Measurements from ENCODE around the gene CCDC34. TPM values are rescaled to one million over a fixed set of nuclear protein-coding genes. Genes with fewer than 3 reads are reported as not detected.

CCDC34 gene
- total and polyA plus RNA-seq, 7 donors, result 2.0 to 10.4 (median 4.3) TPM

DNA sequence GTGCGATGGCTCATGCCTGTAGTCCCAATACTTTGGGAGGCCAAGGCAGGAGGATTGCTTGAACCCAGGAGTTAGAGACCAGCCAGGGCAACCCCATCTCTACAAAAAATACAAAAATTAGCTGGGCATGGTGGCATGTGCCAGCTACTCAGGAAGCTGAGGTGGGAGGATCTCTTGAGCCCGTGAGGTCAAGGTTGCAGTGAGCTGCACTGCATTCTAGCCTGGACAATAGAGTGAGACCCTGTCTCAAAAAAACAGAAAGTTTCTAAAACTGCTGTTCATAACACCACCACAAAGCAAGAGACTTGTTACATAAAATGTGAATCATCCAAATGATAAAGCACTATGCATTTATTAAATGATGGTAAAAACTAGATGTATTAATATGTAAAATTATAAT, 40.2 kb upstream of the CCDC34 start:
- intact Hi-C loops (cut with DNase I), result no loop called here
- no peak for DNase-seq
- no peak overlapping the region for H3K27ac ChIP-seq
- no peaks in the 10 kb centered on the region for H3K36me3 ChIP-seq
- H3K4me1 ChIP-seq, result peaks cover 0 to 9% (median 0%) of the 10 kb centered on the region in 4 donors
- no peaks in the 10 kb centered on the region for H3K27me3 ChIP-seq
- H3K9me3 ChIP-seq, result no peaks in the 10 kb centered on the region
- no peak for TF ChIP-seq EP300 (IDR thresholded peaks at IDR 0.05)
- no peak for TF ChIP-seq POLR2AphosphoS5 (IDR thresholded peaks at IDR 0.05)
- TF ChIP-seq POLR2A (IDR thresholded peaks at IDR 0.05), result no peak
- TF ChIP-seq, protein P1, sequence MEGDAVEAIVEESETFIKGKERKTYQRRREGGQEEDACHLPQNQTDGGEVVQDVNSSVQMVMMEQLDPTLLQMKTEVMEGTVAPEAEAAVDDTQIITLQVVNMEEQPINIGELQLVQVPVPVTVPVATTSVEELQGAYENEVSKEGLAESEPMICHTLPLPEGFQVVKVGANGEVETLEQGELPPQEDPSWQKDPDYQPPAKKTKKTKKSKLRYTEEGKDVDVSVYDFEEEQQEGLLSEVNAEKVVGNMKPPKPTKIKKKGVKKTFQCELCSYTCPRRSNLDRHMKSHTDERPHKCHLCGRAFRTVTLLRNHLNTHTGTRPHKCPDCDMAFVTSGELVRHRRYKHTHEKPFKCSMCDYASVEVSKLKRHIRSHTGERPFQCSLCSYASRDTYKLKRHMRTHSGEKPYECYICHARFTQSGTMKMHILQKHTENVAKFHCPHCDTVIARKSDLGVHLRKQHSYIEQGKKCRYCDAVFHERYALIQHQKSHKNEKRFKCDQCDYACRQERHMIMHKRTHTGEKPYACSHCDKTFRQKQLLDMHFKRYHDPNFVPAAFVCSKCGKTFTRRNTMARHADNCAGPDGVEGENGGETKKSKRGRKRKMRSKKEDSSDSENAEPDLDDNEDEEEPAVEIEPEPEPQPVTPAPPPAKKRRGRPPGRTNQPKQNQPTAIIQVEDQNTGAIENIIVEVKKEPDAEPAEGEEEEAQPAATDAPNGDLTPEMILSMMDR (IDR thresholded peaks at IDR 0.05), result no peak
- no peak overlapping the region for H3K4me3 ChIP-seq
- WGBS, 2 donors, result 92% methylated on average over 2 of the region's 2 CpGs

DNA sequence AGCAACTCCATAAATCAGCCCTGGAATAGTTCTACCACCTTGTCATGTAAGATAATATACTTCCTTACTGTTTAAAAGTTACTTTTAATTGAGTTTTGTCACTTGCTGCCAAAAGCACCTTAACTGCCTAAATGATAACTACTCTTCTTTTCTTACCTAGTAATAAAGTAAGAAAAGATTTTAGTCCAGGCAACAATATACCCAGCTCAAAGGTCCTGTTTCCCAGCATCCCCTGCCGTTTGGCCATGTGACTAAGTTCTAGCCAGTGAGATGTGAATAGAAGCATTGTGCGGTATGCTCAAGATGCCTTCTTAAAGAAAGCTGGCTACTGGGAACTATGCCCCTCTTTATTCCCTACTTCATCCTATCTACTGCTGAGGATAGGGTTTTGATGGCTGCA, 39.4 kb upstream of the CCDC34 start:
- no peak for DNase-seq
- Histone ChIP-seq H3K27me3 (no peaks in the 10 kb centered on the region), H3K9me3 (no peaks in the 10 kb centered on the region), H3K4me1 (peaks cover 0 to 9% (median 0%) of the 10 kb centered on the region in 4 donors), H3K36me3 (no peaks in the 10 kb centered on the region), H3K4me3 (no peak overlapping the region), H3K27ac (no peak overlapping the region)
- WGBS, 2 donors, result 66 to 95% methylated on average over 2 of the region's 2 CpGs
- TF ChIP-seq, protein P1 (IDR thresholded peaks at IDR 0.05), result no peak
- TF ChIP-seq EP300 (IDR thresholded peaks at IDR 0.05) (no peak), POLR2A (IDR thresholded peaks at IDR 0.05) (no peak)
- intact Hi-C loops (cut with DNase I), result no loop called here

DNA sequence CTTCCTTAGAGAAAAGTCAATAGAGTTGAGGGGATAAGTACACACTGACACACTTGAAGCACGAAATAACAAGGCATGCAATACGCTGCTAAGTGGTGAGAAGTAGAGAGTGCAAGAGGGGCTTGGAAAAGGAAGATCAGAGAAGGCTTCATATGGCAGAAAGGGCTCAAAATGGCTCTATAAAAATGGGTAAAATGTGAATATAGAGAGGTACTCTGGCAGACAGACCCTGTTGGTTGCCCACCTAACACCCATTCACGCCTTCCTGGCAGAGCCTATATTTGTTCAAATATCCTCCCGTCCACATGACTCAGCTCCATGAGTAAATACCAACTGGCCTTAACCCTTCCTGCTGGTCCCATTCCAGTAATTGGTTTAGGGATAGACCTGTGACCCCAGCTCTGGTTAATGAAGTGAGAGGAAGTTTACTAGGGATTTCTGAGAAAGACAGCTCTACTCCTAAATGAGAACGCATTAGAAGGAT, 38.9 kb upstream of the CCDC34 start:
- WGBS, 2 donors, result 23 to 76% methylated on average over 5 of the region's 5 CpGs
- H3K27ac ChIP-seq, result no peak overlapping the region

DNA sequence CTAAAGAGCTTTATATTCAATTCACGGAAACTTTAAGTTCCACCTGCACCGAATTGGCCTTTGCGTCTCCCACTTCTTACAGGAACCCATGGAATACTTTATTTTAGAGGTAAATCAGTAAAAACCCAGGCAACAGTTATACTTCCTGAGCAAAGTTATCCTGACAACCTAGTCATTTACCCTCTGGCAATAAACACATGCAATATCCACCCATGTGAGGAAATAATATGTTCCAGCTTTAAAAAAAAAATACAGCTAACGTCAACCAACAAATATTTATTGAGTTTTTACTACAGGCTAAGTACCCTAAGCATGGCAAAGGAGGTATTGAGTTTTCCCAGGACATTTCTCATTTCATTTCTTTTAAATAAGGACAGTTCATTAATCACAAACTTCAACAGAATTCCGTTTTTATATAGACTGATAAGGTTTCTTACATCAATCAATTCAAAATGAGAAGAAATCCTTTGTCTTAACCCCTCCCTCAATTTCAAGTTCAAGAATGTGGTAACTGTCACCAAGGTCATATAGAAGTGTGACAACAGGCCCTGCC, 38.3 kb upstream of the CCDC34 start:
- Histone ChIP-seq H3K4me1 (peaks cover 0 to 17% (median 1%) of the 10 kb centered on the region in 4 donors), H3K4me3 (no peak overlapping the region), H3K36me3 (no peaks in the 10 kb centered on the region), H3K27me3 (no peaks in the 10 kb centered on the region), H3K27ac (no peak overlapping the region), H3K9me3 (no peaks in the 10 kb centered on the region)
- TF ChIP-seq POLR2AphosphoS5 (IDR thresholded peaks at IDR 0.05) (no peak), EP300 (IDR thresholded peaks at IDR 0.05) (no peak), POLR2A (IDR thresholded peaks at IDR 0.05) (no peak)
- TF ChIP-seq, protein P1 (IDR thresholded peaks at IDR 0.05), result no peak
- WGBS, 2 donors, result 53 to 75% methylated on average over 5 of the region's 5 CpGs
- DNase-seq, result no peak
- intact Hi-C loops (cut with DNase I), result no loop called here

More for the DNA sequence above, 38.9 kb upstream of the CCDC34 start:
- Histone ChIP-seq H3K36me3 (no peaks in the 10 kb centered on the region), H3K4me1 (peaks cover 0 to 12% (median 0%) of the 10 kb centered on the region in 4 donors), H3K27me3 (no peaks in the 10 kb centered on the region), H3K4me3 (no peak overlapping the region), H3K9me3 (no peaks in the 10 kb centered on the region)
- no peak for TF ChIP-seq POLR2AphosphoS5 (IDR thresholded peaks at IDR 0.05)
- no peak for TF ChIP-seq EP300 (IDR thresholded peaks at IDR 0.05)
- TF ChIP-seq POLR2A (IDR thresholded peaks at IDR 0.05), result no peak
- TF ChIP-seq, protein P1 (IDR thresholded peaks at IDR 0.05), result no peak
- intact Hi-C loops (cut with DNase I), result no loop called here
- DNase-seq, result no peak

DNA sequence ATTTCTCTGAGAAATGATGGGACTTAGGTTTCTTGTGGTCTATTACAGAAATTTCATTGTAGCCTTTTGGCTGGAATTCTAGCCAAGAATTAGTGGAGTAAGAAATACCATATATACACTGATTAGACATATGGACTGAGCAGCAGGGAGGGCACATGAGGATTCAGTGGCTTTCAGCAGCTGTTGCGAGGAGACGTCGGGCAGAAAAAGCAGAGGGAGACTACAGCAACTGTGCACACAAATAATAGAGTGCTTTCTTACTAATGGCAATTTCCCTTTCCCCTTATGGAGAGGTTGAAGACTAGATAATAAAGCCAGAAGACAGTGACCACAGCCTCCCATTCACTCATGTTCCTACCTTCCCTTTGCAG, 35.4 kb upstream of the CCDC34 start:
- intact Hi-C loops (cut with DNase I), result loop anchor here (5.0 kb wide), 1 partner anchor 74 kb away; the partner anchor contains the start of gene LGR4
- 93 to 96% methylated on average over 3 of the region's 3 CpGs for WGBS, 2 donors
- no peak overlapping the region for H3K27ac ChIP-seq
- no peaks in the 10 kb centered on the region for H3K27me3 ChIP-seq
- TF ChIP-seq EP300 (IDR thresholded peaks at IDR 0.05) (no peak), POLR2AphosphoS5 (IDR thresholded peaks at IDR 0.05) (no peak), POLR2A (IDR thresholded peaks at IDR 0.05) (no peak)
- TF ChIP-seq, protein P1 (IDR thresholded peaks at IDR 0.05), result no peak
- H3K36me3 ChIP-seq, result no peaks in the 10 kb centered on the region
- peaks cover 0 to 37% (median 21%) of the 10 kb centered on the region in 4 donors for H3K4me1 ChIP-seq
- no peaks in the 10 kb centered on the region for H3K9me3 ChIP-seq
- no peak for DNase-seq
- H3K4me3 ChIP-seq, result no peak overlapping the region
